Stimulated activated naive CD4-positive, alpha-beta T cell (primary cell): Measurements from ENCODE around the gene PLPPR5.

Experiments used
- DNase-seq, 6 experiments: peaks; one replicate each; lab custom pipeline; 2025; lab: John Stamatoyannopoulos, UW

The PLPPR5 gene

GRCh38 chr1:98969798-98970490 is 34.7 kb downstream of the PLPPR5 start:
- no peak for DNase-seq

GRCh38 chr1:98967122-98967521 is 37.5 kb downstream of the PLPPR5 start:
- no peak for DNase-seq

GRCh38 chr1:98965394-98965793 is 39.3 kb downstream of the PLPPR5 start:
- no peak for DNase-seq

- DNase-seq, result no peak
Observed at GRCh38 chr1:98964198-98964597, 40.5 kb downstream of the PLPPR5 start.

- no peak for DNase-seq
Observed at GRCh38 chr1:98963064-98963758, 41.5 kb downstream of the PLPPR5 start.

- no peak for DNase-seq
Observed at GRCh38 chr1:98962156-98962555, 42.5 kb downstream of the PLPPR5 start.

- DNase-seq, result no peak
Observed at GRCh38 chr1:98949621-98950020, 55.0 kb downstream of the PLPPR5 start.

- no peak for DNase-seq
Observed at GRCh38 chr1:98949166-98949565, 55.5 kb downstream of the PLPPR5 start.

GRCh38 chr1:98947071-98947470 is 57.6 kb downstream of the PLPPR5 start:
- no peak for DNase-seq

GRCh38 chr1:98940722-98941079 is 64.0 kb downstream of the PLPPR5 start:
- DNase-seq, result no peak

GRCh38 chr1:98940069-98940721 is 64.5 kb downstream of the PLPPR5 start:
- no peak for DNase-seq

- DNase-seq, result no peak
Observed at GRCh38 chr1:98939471-98939870, 65.2 kb downstream of the PLPPR5 start.

- no peak for DNase-seq
Observed at GRCh38 chr1:98937347-98937746, 67.3 kb downstream of the PLPPR5 start.

GRCh38 chr1:98932184-98932583 is 72.5 kb downstream of the PLPPR5 start:
- DNase-seq, result no peak

- no peak for DNase-seq
Observed at GRCh38 chr1:98931128-98931835, 73.4 kb downstream of the PLPPR5 start.

GRCh38 chr1:98929437-98929836 is 75.2 kb downstream of the PLPPR5 start:
- DNase-seq, result no peak

- DNase-seq, result no peak
Observed at GRCh38 chr1:98926597-98926996, 78.1 kb downstream of the PLPPR5 start.

GRCh38 chr1:98924977-98925376 is 79.7 kb downstream of the PLPPR5 start:
- DNase-seq, result no peak

GRCh38 chr1:98923667-98924066 is 81.0 kb downstream of the PLPPR5 start:
- no peak for DNase-seq

- no peak for DNase-seq
Observed at GRCh38 chr1:98921817-98922216, 82.8 kb downstream of the PLPPR5 start.

GRCh38 chr1:98920441-98921110 is 84.1 kb downstream of the PLPPR5 start:
- DNase-seq, result no peak

GRCh38 chr1:98919652-98920051 is 85.0 kb downstream of the PLPPR5 start:
- no peak for DNase-seq
